ENCODE results near the gene KRTAP10-8. TPM values are rescaled to one million over a fixed set of nuclear protein-coding genes. Genes with fewer than 3 reads are reported as not detected.

KRTAP10-8 gene
- total and polyA plus RNA-seq, 2 experiments from 2014 or later: not detected

- no peak overlapping the region for H3K27ac Mint-ChIP-seq
- no peak for TF ChIP-seq NANOG (IDR thresholded peaks at IDR 0.05; ENCODE audit: borderline replicate concordance)
- TF ChIP-seq, protein P1, sequence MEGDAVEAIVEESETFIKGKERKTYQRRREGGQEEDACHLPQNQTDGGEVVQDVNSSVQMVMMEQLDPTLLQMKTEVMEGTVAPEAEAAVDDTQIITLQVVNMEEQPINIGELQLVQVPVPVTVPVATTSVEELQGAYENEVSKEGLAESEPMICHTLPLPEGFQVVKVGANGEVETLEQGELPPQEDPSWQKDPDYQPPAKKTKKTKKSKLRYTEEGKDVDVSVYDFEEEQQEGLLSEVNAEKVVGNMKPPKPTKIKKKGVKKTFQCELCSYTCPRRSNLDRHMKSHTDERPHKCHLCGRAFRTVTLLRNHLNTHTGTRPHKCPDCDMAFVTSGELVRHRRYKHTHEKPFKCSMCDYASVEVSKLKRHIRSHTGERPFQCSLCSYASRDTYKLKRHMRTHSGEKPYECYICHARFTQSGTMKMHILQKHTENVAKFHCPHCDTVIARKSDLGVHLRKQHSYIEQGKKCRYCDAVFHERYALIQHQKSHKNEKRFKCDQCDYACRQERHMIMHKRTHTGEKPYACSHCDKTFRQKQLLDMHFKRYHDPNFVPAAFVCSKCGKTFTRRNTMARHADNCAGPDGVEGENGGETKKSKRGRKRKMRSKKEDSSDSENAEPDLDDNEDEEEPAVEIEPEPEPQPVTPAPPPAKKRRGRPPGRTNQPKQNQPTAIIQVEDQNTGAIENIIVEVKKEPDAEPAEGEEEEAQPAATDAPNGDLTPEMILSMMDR (conservative IDR thresholded peaks at IDR 0.05; ENCODE audit: low read depth in 2 of 2): no peak
- Histone ChIP-seq H3K4me1 (ENCODE audit: insufficient read depth) (no peaks in the 10 kb centered on the region), H3K27me3 (ENCODE audit: insufficient read depth) (no peaks in the 10 kb centered on the region), H3K36me3 (ENCODE audit: insufficient read depth) (no peaks in the 10 kb centered on the region), H3K27ac (ENCODE audit: low read depth) (no peak overlapping the region), H4K20me1 (replicated peaks; ENCODE audit: insufficient read depth) (no peaks in the 10 kb centered on the region), H3K79me2 (replicated peaks; ENCODE audit: insufficient read depth) (no peaks in the 10 kb centered on the region), H3K4me3 (no peak overlapping the region), H3F3A (replicated peaks; ENCODE audit: low read depth) (no peaks in the 10 kb centered on the region), H3K9me2 (ENCODE audit: insufficient read depth) (no peaks in the 10 kb centered on the region), H2AFZ (peak overlapping the region; percentile 38; the same call in 1 of the 2 replicates), H3K4me2 (no peak overlapping the region)
- H3K9me3 Mint-ChIP-seq: peaks cover 25% of the 10 kb centered on the region
- H3K4me1 Mint-ChIP-seq: no peaks in the 10 kb centered on the region; the same call in 2 of the 3 replicates
- H3K36me3 Mint-ChIP-seq (ENCODE audit: low read depth): peaks cover 4% of the 10 kb centered on the region; the same call in 2 of the 3 replicates
- peaks cover 13% of the 10 kb centered on the region for H3K27me3 Mint-ChIP-seq (ENCODE audit: insufficient read depth, low read depth, poor library complexity)
- H3K4me3 Mint-ChIP-seq: no peak overlapping the region
- DNase-seq (ENCODE audit: low spot score) (no peak), ATAC-seq (no peak)
Measured at GRCh38 chr21:44568667-44569556, 43.0 kb upstream of the KRTAP10-8 start.

DNA sequence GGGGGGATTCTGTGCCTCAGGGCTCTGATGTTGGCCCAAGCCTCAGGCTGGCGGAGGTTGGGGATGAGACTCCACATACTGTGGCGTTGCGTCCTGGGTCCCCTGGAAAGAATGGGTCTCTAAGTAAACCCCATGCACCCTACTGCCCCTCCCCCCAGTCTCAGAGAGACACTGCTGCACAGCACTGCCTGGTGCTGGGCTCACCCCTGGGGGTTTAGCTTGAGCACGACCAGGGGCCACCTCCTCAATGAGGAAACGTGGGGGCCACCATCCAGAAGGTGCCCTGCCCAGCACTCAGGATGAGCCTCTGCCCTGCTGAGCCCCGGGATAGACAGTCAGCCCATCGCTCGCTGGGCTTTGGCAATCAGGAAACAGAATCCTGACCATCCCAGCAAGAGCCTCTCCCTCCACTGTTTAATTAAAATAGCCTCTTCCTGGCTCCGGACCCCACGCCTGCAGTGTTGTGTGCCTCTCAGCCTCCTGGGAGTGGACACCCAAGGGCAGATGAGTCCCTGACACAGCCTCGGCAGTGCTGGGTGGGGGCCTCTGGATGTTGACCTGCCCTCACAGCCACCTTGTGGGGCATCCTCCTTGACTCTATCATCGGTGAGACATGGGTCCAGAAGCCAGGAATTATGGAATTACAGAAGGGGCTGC is 41.9 kb upstream of the KRTAP10-8 start:
- peaks cover 3% of the 10 kb centered on the region for H3K4me1 Mint-ChIP-seq
- ATAC-seq (no peak), DNase-seq (ENCODE audit: low spot score) (no peak)
- no peak overlapping the region for H3K4me3 Mint-ChIP-seq
- Histone ChIP-seq H3K4me1 (ENCODE audit: insufficient read depth) (no peaks in the 10 kb centered on the region), H3K27me3 (ENCODE audit: insufficient read depth) (no peaks in the 10 kb centered on the region), H2AFZ (no peak overlapping the region), H3K79me2 (replicated peaks; ENCODE audit: insufficient read depth) (no peaks in the 10 kb centered on the region), H3K4me3 (no peak overlapping the region), H3K9me2 (ENCODE audit: insufficient read depth) (no peaks in the 10 kb centered on the region), H3K27ac (ENCODE audit: low read depth) (no peak overlapping the region), H3K4me2 (no peak overlapping the region), H3F3A (replicated peaks; ENCODE audit: low read depth) (no peaks in the 10 kb centered on the region), H4K20me1 (replicated peaks; ENCODE audit: insufficient read depth) (no peaks in the 10 kb centered on the region), H3K36me3 (ENCODE audit: insufficient read depth) (no peaks in the 10 kb centered on the region)
- H3K36me3 Mint-ChIP-seq (ENCODE audit: low read depth): peaks cover 4% of the 10 kb centered on the region; the same call in 2 of the 3 replicates
- H3K27ac Mint-ChIP-seq: no peak overlapping the region
- peaks cover 25% of the 10 kb centered on the region for H3K9me3 Mint-ChIP-seq
- peaks cover 13% of the 10 kb centered on the region for H3K27me3 Mint-ChIP-seq (ENCODE audit: insufficient read depth, low read depth, poor library complexity)
- TF ChIP-seq REST (IDR thresholded peaks at IDR 0.05; ENCODE audit: unreplicated experiment) (no peak), ZNF114 (CRISPR knock-in tag; IDR thresholded peaks at IDR 0.05) (no peak), NANOG (IDR thresholded peaks at IDR 0.05; ENCODE audit: borderline replicate concordance) (no peak), STAT1 (IDR thresholded peaks at IDR 0.05; ENCODE audit: unreplicated experiment) (no peak), CREB1 (CRISPR knock-in tag; IDR thresholded peaks at IDR 0.05; ENCODE audit: low read depth) (no peak), EZH2phosphoT487 (IDR thresholded peaks at IDR 0.05; ENCODE audit: unreplicated experiment) (no peak), ETS1 (IDR thresholded peaks at IDR 0.05) (no peak)
- TF ChIP-seq, protein P1 (conservative IDR thresholded peaks at IDR 0.05; ENCODE audit: low read depth in 2 of 2): no peak
